ENCODE measurements around the gene ULBP1.
A peak's percentile ranks its signal among the peaks of the same experiment; 100 is the strongest.
"Not testable (repeated sequence)": the region's sequence is repeated elsewhere in the genome, so short reads cannot be mapped to it uniquely, and the experiment has no call there.

ULBP1 gene, protein sequence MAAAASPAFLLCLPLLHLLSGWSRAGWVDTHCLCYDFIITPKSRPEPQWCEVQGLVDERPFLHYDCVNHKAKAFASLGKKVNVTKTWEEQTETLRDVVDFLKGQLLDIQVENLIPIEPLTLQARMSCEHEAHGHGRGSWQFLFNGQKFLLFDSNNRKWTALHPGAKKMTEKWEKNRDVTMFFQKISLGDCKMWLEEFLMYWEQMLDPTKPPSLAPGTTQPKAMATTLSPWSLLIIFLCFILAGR

DNA sequence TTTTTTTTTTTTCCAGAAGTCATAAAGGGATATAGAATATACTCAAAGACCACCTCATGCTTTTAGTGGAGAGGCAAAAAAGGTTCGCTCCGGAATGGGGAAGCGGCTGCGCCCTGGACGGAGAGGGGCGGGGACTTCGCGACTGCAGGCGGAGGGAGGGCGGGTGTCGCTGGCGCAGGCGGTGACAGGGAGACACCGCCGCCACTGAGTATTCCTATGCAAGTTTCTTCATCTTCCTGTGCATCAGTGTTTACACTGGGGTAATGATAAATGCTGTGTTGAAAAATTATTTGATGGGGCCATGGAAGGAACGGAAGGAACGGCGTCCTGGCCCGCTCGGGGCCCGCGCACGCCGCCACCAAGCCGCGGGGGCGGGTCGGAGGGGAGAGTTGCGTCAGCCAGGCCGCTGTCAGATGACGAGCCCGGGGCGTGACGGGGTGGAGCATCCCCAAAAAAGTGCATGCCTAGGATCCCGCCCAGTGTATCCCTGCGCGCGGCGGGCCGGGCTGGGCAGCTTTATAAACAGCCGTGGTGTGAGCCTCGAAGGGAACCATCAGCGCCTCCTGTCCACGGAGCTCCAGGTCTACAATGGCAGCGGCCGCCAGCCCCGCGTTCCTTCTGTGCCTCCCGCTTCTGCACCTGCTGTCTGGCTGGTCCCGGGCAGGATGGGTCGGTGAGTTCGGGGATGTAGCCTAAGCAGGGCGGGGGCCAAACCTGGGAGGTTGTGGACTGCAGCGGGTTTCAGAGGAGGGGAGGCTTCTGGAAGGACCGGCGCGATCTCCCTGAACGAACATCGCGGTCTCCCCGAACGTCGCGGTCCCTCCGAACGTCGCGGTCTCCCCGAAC lies at the start of gene ULBP1:
Gene ULBP1, plus strand, starts transcription at position 482 of the 846 bp plus-strand sequence. Its CDS starts 107 bp downstream, at position 589.
- DNase-seq (ENCODE audit: low spot score) (no peak), FAIRE-seq (no peak)

- DNase-seq (ENCODE audit: low spot score) (no peak), FAIRE-seq (no peak)
These were observed 47.5 kb upstream of the ULBP1 start for GRCh38 chr6:149915970-149916865.

- FAIRE-seq: no peak
These were observed 46.1 kb upstream of the ULBP1 start for GRCh38 chr6:149917679-149918078.

GRCh38 chr6:149918151-149918905 lies 45.4 kb upstream of the ULBP1 start:
- no peak for DNase-seq (ENCODE audit: low spot score)
- no peak for FAIRE-seq

More at GRCh38 chr6:149917679-149918078, 46.1 kb upstream of the ULBP1 start:
- no peak for DNase-seq (ENCODE audit: low spot score)

GRCh38 chr6:149919126-149919833 lies 44.5 kb upstream of the ULBP1 start:
- not testable (repeated sequence) for DNase-seq (ENCODE audit: low spot score); FAIRE-seq

GRCh38 chr6:149919834-149920225 lies 43.9 kb upstream of the ULBP1 start:
- no peak for DNase-seq (ENCODE audit: low spot score)
- no peak for FAIRE-seq

- DNase-seq (ENCODE audit: low spot score): no peak
- no peak for FAIRE-seq
These were observed 42.4 kb upstream of the ULBP1 start for GRCh38 chr6:149921361-149921760.

- DNase-seq (ENCODE audit: low spot score); FAIRE-seq: not testable (repeated sequence)
These were observed 41.7 kb upstream of the ULBP1 start for GRCh38 chr6:149922091-149922490.

DNA sequence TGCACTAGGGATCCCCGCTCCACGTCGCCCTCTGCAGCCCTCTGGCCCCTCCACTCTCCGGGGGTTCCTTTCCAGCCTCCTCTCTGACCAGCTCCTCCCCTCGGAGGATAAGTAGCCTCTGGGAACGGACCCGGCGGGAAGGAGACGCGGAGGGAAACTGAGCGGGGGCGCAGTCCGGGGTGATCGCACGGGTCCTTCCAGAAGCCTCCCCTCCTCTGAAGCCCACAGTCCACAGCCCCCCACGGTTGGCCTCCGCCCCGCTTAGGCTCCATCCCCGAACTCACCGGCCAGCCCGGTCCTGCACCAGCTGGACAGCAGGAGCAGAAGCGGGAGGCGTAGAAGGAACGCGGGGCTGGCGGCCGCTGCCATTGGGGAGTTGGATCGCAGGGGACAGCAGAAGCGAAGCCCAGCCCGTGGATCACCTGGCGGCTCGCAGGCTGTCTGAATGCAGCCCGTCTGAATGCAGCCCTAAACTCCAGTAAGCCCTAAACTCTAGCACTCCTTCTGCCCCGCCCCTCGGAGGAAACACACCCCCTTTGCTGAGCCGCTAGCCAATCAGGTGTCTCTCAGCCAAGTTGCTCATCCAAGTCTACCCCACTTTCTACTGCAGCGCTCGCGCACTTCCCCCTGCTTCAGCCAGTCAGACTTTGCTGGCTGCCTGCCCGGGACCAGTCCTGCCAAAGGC lies 41.0 kb upstream of the ULBP1 start, which contains the start of gene RAET1G:
Gene RAET1G, minus strand, starts transcription at position 480 of the 685 bp plus-strand sequence. Its CDS starts 111 bp downstream, at position 369.
- peak; percentile 50 for FAIRE-seq
- peak; percentile 59 for DNase-seq (ENCODE audit: low spot score)

DNA sequence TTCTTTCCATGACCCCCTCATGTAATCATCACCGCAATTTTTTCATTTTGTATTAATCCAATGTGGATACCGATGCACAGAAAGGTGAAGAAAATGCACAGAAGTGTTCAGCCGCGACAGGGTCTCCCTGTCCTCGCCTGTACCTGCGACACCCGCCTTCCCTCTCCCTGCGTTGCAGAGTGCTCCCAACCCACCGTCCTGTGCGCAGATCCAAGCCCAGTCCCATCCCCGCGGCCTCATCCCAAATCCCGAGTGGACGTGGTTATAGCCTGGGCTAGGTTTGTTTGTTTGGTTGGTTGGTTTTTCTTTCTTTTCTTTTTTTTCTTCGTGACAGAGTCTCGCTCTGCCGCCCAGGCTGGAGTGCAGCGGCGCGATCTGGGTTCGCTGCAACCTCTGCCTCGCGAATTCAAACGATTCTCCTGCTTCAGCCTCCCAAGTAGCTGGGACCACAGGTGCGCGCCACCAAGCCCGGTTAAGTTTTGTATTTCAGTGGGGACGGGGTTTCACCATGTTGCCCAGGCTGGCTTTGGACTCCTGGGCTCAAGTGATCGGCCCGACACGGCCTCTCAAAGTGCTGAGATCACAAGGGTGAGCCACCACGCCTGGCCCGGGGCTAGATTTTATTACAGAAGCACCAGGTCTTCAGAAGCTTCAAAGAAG lies 40.3 kb upstream of the ULBP1 start:
- no peak for FAIRE-seq
- DNase-seq (ENCODE audit: low spot score): no peak

GRCh38 chr6:149924206-149924932 lies 39.4 kb upstream of the ULBP1 start:
- DNase-seq (ENCODE audit: low spot score): no peak
- FAIRE-seq: no peak

DNA sequence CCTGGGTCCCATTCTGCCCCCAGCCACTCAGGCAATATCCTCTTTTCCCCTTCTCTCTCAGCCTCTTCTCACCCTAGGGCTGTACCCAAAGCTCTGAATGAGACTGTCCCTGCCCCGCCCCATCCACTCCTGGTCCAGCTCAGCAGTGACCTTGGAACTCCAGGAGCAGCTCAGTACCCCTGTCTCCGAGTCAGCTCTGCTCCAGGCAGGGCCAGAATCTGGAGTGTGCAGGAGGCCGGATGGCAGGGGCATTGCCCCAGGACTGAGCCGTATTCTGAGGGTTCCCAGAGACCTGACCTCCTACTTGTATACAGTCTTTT lies 38.9 kb upstream of the ULBP1 start:
- no peak for DNase-seq (ENCODE audit: low spot score)
- no peak for FAIRE-seq

- DNase-seq (ENCODE audit: low spot score) (no peak), FAIRE-seq (no peak)
These were observed 38.3 kb upstream of the ULBP1 start for GRCh38 chr6:149925253-149925973.

DNA sequence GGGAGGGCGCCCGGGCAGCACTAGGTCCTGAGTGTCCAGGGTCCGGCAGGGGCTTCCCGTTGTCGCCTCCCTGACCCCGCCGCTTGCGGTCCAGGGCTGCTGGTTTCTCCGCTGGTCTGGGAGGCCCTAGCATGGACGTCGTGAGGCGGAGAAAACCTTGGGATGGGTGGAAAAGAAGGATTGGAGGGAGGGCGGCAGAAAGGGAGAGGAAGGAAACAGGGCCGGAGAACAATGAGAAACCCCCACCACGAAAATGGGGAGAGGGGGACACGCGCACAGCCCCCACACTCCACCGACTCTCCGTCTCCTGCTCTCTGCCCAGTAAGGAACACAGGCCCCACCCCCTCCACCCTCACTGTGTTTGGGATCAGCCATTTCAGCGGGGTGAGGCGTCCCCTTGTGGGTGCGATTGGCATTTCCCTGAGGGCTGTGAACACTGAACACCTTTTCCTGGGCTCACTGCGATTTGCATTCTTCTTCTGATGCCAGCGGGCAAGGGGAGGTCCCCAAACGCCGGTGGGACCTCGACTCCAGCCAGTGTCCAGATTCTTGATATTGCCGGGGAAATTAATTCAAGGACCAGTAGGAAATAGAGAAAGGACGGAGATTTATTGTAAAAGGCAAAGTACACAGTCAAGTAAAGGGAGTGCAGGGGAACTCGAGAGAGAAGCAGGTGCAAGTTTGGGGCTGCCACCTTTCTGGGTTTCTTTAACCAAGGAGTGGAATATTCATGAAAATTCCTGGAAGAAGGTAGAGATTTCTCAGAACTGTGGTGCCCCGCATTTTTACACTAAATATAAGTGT lies 37.6 kb upstream of the ULBP1 start:
- peak; percentile 32 for DNase-seq (ENCODE audit: low spot score)
- FAIRE-seq: no peak

GRCh38 chr6:149927025-149927424 lies 36.7 kb upstream of the ULBP1 start:
- FAIRE-seq; DNase-seq (ENCODE audit: low spot score): not testable (repeated sequence)

DNA sequence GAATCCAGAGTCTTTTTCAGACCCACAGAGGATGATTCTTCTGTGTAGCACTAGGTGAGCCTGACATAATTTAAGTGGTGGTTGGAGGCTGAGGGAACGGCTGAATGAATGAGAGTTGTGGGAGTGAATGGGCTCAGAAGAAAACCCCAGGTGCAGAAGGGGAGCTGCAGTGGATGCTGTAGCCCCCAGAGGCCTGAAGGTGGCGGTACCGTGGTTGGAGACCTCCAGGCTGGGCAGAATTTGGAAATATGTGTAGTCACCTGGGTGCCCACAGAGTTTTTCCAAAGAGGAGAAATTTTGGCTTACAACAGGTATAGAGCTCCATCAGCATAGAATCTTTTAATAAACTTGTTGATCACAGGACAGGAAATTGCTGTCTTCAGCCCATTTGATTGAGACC lies 34.3 kb upstream of the ULBP1 start:
- FAIRE-seq (no peak), DNase-seq (ENCODE audit: low spot score) (no peak)

DNA sequence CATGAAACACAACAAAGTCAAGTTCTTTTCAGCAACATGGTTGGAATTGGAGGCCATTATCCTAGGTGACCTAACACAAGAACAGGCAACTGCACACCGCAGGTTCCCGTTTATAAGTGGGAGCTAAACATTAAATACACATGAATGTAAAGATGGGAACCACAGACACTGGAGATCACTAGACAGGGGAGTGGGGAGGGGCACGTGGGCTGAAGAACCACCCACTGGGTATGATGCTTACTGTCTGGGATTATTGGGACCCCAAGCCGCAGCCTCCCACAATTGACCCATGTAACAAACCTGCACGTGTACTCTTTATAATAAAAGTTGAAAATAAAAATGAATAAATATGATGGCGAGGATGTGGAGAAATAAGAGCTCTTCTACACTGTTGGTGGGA lies 32.2 kb upstream of the ULBP1 start:
- FAIRE-seq (no peak), DNase-seq (ENCODE audit: low spot score) (no peak)

All from RCC 7860 (cell line).